Muscle of arm (tissue), 14 donors: ENCODE data around the gene ACP5. TPM values are rescaled to one million over a fixed set of nuclear protein-coding genes. Genes with fewer than 3 reads are reported as not detected.
"Not testable (repeated sequence)": the region's sequence is repeated elsewhere in the genome, so short reads cannot be mapped to it uniquely, and the experiment has no call there.

Experiments
- DNase-seq: peaks from one replicate; pipeline ENCODE4 v3.0.0-alpha.2; 2013
- long read RNA-seq, 11 donors: transcript quantifications; one replicate each; lab custom pipeline, GENCODE V29; 2026
- polyA plus RNA-seq, 12 donors: library from polyadenylated mRNA; unstranded; fragments of 120-200 nt; gene quantifications; one replicate each; pipeline ENCODE4 v1.2.1, GENCODE V29; 2013; ENCODE audit not compliant: insufficient read length in 12 of 12

Gene ACP5
- 1 to 10 TPM in 9 of 12 donors, under 1 TPM in 1, not detected in 2; 0.52 to 4.8 (median 1.7) TPM for polyA plus RNA-seq
- long read RNA-seq, donor 1, transcript ACP5-202 (6 exons, 1,527 nt): minor isoform, 5 of 47 reads
- long read RNA-seq, donor 1, transcript ACP5-201 (7 exons, 1,630 nt): major isoform, 13 of 47 reads
- long read RNA-seq, donor 1, partial matches to known transcripts: 25 of 47 reads
- long read RNA-seq, donor 1, other reads (novel, unspliced or antisense): 0 of 47 reads
- long read RNA-seq, donor 2, partial matches to known transcripts: 0 of 2 reads
- long read RNA-seq, donor 2, other reads (novel, unspliced or antisense): 0 of 2 reads
- long read RNA-seq, donor 3: 0 reads
- long read RNA-seq, donor 4: 0 reads
- long read RNA-seq, donor 5, partial matches to known transcripts: 0 of 3 reads
- long read RNA-seq, donor 5, other reads (novel, unspliced or antisense): 0 of 3 reads
- long read RNA-seq, donor 6: 0 reads
- long read RNA-seq, donor 7: 0 reads
- long read RNA-seq, donor 8, partial matches to known transcripts: 0 of 10 reads
- long read RNA-seq, donor 8, other reads (novel, unspliced or antisense): 10 of 10 reads
- long read RNA-seq, donor 9, partial matches to known transcripts: 0 of 1 reads
- long read RNA-seq, donor 9, other reads (novel, unspliced or antisense): 0 of 1 reads
- long read RNA-seq, donor 10: 0 reads
- long read RNA-seq, donor 11: 0 reads

GRCh38 chr19:11577451-11578257, at the start of gene ACP5:
Gene ACP5, minus strand, starts transcription at chr19:11577645. Its CDS starts 328 bp downstream, at chr19:11577317.
- no peak for DNase-seq

DNA sequence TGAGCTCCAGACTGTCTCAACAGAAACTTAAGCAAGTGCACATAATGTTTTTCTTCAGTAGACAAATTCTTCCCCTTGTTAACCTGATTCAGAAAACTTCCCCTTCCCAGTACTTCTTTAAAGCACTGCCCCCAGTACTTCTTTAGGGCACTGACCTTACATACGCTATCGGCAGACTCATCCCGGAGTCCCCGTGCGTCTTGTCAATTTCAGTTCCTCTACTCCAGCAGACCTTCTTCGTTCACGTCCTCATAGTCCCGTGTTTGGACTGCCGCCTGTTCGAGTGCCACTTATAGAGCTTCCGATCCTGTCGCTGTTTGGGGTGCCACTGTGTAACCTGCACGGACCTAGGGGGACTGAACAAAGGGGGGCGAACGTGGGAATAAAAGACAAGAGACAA, 48.8 kb upstream of the ACP5 start:
- no peak for DNase-seq

GRCh38 chr19:11624069-11624463, 46.6 kb upstream of the ACP5 start:
- DNase-seq: no peak

- not testable (repeated sequence) for DNase-seq
Observed at GRCh38 chr19:11622401-11622800, 45.0 kb upstream of the ACP5 start.

GRCh38 chr19:11620553-11620952, 43.1 kb upstream of the ACP5 start:
- DNase-seq: no peak

DNA sequence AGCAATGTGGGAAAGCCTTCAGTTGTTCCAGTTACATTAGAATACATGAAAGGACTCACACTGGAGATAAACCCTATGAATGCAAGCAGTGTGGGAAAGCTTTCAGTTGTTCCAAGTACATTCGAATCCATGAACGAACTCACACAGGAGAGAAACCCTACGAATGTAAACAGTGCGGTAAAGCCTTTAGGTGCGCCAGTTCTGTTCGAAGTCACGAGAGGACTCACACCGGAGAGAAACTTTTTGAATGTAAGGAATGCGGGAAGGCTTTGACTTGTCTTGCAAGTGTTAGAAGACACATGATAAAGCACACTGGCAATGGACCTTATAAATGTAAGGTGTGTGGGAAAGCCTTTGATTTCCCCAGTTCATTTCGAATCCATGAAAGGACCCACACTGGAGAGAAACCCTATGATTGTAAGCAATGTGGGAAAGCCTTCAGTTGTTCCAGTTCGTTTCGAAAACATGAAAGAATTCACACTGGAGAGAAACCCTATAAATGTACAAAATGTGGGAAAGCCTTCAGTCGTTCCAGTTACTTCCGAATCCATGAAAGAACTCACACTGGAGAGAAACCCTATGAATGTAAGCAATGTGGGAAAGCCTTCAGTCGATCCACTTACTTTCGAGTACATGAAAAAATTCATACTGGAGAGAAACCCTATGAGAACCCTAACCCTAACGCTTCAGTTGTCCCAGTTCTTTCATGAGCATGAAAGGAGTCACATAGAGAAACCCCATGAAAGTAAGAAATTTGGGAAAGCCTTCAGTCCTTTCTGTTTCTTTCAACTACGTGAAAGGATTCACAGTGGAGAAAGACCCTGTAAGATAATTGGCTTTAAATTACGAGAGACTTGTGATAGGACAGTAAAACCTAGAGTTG, 40.0 kb upstream of the ACP5 start:
- DNase-seq: no peak

GRCh38 chr19:11612816-11613511, 35.5 kb upstream of the ACP5 start:
- DNase-seq: no peak

- no peak for DNase-seq
Observed at GRCh38 chr19:11611730-11612129, 34.3 kb upstream of the ACP5 start.

DNA sequence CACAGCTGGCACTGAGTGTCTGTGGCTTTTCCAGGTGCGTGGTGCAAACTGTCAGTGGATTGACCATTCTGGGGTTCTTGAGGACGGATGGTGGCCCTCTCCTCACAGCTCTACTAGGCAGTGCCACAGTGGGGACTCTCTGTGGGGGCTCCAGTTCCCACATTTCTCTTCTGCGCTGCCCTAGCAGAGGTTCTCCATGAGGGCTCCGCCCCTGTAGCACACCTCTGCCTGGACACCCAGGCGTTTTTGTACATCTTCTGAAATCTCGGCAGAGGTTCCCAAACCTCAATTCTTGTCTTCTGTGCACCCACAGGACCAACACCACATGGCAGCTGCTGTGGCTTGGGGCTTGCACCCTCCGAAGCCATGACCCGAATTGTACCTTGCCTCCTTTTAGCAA, 29.0 kb upstream of the ACP5 start:
- no peak for DNase-seq

- DNase-seq: not testable (repeated sequence)
Observed at GRCh38 chr19:11599704-11600103, 22.3 kb upstream of the ACP5 start.

GRCh38 chr19:11598746-11599145, 21.3 kb upstream of the ACP5 start:
- no peak for DNase-seq

DNA sequence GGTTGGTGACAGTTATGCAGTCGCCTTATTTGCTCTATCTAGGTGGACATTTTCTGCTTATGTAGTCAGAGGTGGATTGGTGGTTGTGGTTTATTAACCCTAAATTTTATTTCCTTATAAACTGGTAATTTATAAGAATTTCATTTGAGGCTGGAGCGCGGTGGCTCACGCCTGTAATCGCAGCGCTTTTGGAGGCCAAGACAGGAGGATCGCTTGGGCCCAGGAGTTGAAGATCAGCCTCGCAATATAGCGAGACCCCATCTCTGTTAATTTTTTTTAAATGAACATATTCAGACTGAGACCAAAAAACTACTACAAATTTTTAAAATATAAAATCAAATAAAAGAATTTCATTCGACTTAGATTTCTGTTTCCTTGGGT, 20.6 kb upstream of the ACP5 start:
- DNase-seq: no peak

GRCh38 chr19:11597202-11598102, 20.0 kb upstream of the ACP5 start, which contains the start of gene ZNF627:
Gene ZNF627, plus strand, starts transcription at chr19:11597483. Its CDS starts 145 bp downstream, at chr19:11597628.
- peak; percentile 98 for DNase-seq

GRCh38 chr19:11596156-11596555, 18.7 kb upstream of the ACP5 start:
- no peak for DNase-seq

GRCh38 chr19:11594084-11594483, 16.6 kb upstream of the ACP5 start:
- DNase-seq: no peak

GRCh38 chr19:11587975-11588631, 10.7 kb upstream of the ACP5 start:
- DNase-seq: no peak

DNA sequence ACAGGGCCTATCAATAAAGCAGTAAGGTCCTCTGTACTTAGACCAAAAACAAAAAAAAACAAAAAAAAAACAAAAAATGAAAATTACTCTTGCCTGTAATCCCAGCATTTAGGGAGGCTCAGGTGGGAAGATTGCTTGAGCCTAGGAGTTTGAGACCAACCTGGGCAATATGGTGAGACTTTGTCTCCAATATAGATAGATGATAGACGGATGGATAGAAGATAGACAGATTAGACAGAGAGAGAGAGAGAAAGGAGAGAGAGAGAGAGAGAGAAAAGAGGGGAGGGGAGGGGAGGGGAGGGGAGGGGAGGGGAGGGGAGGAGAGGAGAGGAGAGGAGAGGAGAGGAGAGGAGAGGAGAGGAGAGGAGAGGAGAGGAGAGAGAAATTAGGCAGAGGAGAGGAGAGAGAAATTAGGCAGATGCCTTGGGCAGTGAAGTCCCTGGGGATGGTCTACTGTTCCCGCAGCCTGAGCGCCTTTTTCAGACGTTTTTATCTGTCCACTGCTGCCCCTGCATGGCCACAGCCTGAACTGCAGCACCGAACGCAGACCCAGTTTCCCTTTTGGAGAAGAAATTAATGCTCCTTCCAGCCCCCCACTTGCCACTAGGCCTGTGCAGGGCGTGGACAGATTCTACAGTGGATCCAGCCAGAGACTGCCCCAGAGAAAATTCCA, 10.0 kb upstream of the ACP5 start:
- DNase-seq: peak; percentile 75

DNA sequence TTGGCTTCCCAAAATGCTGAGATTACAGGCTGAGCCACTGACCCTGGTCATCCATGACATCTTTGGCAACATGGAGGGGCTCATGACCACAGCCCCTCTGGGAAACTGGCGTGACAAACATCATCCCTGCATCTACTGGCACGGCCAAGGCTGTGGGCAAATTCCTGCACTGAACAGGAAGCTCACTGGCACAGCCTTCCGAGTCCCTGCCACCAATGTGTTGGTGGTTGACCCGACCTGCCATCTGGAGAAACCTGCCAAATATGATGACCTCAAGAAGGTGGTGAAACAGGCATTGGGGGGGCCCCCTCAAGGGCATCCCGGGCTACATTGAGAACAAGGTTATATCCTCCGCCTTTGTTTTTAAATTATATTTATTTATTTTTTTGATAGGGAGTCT, 8.9 kb upstream of the ACP5 start:
- DNase-seq: no peak
